Activated naive CD4-positive, alpha-beta T cell treated with anti-CD3 and anti-CD28 coated beads, Interleukin-2, amount 50 U/mL, for 72 hours (primary cell): ENCODE data around the gene SMARCB1. TPM values are rescaled to one million over a fixed set of nuclear protein-coding genes. Genes with fewer than 3 reads are reported as not detected.

ENCODE experiments used
- ATAC-seq, 2 donors: fragments of 150-1000 bp; cut with Tn5 transposase; 2 replicates each; pipeline ENCODE4 v1.10.0; 2021; ENCODE audit warnings: mild to moderate bottlenecking in 2 of 2, moderate library complexity in 2 of 2
- DNase-seq, 2 donors: peaks; one replicate each; pipeline ENCODE4 v3.0.0; 2021 to 2022; ENCODE audit warnings: low spot score in 2 of 2
- H3K27ac Mint-ChIP-seq, 2 donors: one replicate each; pipeline ENCODE4 v1.8.0; 2022; ENCODE audit warnings: mild to moderate bottlenecking in 2 of 2, mixed read lengths in 2 of 2
- H3K36me3 Mint-ChIP-seq, 2 donors: one replicate each; pipeline ENCODE4 v1.8.0; 2022; ENCODE audit warnings: mixed read lengths in 2 of 2
- H3K9me3 Mint-ChIP-seq, 2 donors: one replicate each; pipeline ENCODE4 v1.8.0; 2022; ENCODE audit warnings: mixed read lengths in 2 of 2
- total RNA-seq, 2 donors: library from RNA; stranded (reverse); gene quantifications; one replicate each; pipeline ENCODE4 v1.2.3, GENCODE V29; 2022

Gene SMARCB1
- total RNA-seq, 2 donors from 2014 or later, result 51.9 to 72.7 TPM

DNA sequence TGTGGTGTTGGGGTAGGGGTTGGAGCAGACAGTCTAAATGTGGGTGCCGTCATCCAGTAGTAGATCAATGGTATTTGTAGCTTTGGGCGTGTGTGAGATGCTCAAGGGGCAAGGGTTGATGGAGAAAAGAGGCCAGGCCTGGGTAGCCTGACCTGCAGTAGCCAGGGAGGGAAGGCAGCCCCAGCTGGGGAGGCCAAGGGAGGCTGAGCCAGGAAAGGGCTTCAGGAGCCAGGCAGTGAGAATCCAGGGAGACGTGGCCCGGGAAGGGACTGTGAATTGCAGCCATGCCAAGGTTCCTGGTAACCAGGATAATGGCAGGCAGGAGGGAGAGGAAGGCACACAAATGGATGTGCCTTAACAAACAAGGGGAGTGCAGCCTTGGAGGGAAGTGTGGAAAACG is 54.5 kb downstream of the SMARCB1 start:
- no peak for DNase-seq
- ATAC-seq, result no peak
- Mint-ChIP-seq H3K9me3 (no peaks in the 10 kb centered on the region), H3K36me3 (peaks cover 7% of the 10 kb centered on the region in 2 donors), H3K27ac (no peak overlapping the region)

DNA sequence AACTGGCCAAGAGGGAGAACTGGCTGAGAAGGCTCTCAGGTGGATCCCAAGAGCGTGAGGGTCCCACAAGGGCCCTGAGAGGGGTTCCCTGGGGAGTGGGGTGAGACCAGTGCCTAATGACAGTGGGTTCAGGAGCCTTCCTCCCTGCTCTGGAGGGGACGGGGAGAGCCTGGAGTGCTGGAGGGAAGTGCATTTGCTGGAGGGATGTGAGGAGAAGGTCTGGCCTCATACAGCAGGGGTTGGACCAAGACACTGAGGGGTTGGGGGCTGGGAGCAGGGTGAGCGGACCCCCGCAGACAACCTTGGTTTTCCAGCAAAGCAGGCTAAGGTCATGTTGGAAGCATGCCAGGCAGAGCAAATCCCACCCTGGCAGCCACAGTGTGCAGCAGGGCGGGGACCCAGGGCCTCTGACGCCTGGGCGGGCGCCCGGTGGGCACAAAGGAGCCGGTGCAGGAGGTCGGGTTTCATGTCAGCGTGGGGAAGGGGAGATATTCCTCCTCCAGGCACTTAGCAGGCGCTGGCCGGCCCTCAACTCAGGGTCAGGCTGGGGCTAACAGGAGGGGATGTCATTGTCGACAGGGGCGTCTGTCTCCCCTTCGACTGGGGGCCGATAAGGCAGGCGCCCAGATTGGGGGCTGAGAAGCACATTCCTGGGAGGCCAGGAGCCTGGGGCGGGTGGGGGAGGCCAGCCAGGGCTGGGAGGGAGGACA is 55.1 kb downstream of the SMARCB1 start:
- ATAC-seq, result no peak
- Mint-ChIP-seq H3K36me3 (peaks cover 7% of the 10 kb centered on the region in 2 donors), H3K27ac (no peak overlapping the region), H3K9me3 (no peaks in the 10 kb centered on the region)
- DNase-seq, result no peak

DNA sequence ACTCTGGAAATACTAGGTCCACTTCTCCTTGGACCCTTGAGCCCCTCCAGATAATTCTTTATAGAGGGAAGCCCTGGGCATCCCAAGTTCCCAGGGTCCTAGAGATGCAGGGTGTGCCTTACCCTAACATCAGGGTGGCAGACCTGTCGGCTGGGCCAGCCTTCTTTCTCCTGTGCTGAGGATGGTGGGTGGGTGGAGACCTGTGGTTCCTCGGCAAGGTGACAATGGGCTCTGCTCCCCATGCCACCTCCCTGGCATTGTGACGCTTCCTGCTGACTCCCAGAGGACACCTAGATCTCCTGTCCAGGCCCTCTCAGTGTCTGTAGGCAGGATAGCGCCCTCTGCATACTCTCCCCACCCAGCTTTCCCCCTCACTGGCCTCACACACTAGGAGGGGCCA is 55.8 kb downstream of the SMARCB1 start:
- DNase-seq (no peak), ATAC-seq (no peak)
- Mint-ChIP-seq H3K27ac (no peak overlapping the region), H3K36me3 (peaks cover 7% of the 10 kb centered on the region in 2 donors), H3K9me3 (no peaks in the 10 kb centered on the region)

DNA sequence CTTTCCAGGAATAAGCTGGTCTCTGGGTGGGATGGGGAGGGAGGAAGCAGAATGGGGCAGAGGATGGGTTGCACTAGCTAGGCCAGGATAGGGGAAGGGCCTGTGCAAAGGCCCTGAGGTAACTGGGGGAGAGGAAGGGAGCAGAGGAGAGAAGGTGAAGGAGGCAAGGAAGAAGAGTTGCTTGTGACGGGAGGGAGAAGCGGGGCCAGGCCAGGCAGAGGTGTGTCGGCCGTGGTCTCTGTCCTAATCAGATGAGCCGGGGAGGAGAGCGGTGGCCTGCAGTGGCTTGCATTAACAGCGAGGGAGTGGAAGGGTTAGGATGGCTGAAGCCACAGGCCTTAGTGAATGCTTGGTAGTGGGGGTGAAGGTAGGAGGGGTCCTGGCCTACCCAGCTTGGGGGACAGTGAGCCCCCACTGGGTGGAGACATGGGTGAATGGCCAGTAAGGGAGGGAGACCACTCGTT is 58.0 kb downstream of the SMARCB1 start:
- peak overlapping the region in 1 of 2 donors; percentile 39 for H3K27ac Mint-ChIP-seq
- ATAC-seq, result no peak
- H3K9me3 Mint-ChIP-seq, result no peaks in the 10 kb centered on the region
- H3K36me3 Mint-ChIP-seq, result no peaks in the 10 kb centered on the region
- DNase-seq, result no peak

DNA sequence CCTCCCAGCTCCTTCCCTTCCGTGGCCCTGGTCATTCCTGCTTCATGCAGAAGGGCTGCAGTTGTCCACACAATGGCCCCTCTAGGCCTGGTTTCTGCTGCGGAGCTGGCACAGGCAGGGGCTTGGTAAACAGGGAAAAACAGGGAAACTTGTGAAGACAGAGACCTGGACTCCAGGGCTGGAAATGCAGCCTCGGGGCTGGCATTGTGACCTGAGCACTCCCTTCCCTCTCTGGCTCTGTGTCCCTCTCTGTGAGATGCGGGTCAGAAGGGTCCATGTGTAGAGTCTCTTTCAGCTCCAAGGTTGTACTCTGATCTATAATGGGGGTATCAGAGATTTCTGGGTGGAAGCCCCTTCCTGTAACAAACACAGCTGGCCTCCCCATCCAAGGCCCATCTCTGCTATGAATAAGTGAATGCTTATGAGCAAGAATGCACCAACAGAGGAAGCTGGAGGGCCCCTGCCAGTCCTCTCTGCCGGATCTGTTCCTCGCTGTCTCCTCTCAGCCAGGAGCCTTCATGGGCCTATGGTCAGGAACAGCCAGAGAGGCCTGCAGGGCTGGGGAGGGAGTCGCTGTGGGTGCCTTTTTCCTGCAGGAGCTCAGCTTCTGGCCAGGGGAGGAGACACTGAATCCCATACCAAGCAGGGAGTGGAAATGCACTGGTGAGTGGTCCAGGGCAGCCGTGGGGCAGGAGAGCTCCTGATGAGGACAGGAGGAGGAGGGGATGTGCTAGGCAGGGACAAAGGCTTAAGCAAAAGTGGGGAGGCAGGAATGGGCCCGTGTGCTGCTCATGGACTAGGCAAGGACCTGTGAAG is 58.7 kb downstream of the SMARCB1 start:
- no peak for ATAC-seq
- H3K27ac Mint-ChIP-seq, result peak overlapping the region in 1 of 2 donors; percentile 39
- no peaks in the 10 kb centered on the region for H3K36me3 Mint-ChIP-seq
- H3K9me3 Mint-ChIP-seq, result no peaks in the 10 kb centered on the region
- DNase-seq, result no peak

DNA sequence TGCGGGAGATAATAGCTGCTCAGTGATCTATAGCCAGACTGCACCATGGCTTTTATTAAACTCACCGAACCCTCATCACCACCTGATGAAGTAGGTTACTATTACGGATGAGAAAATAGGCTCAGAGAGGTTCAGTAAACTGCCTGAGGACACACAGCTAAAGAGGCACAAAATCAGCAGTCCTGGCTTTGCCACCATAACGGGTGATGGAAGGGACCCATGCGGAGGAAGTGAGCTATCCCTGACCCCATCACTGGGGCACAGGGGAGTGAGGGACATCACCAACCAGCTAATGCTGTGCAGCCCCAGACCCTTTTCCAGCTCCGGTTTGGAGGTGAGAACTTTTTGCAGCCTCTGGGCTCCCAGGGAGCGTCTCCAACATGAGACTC is 59.3 kb downstream of the SMARCB1 start:
- ATAC-seq (no peak), DNase-seq (no peak)
- H3K27ac Mint-ChIP-seq, result no peak overlapping the region
- H3K9me3 Mint-ChIP-seq, result no peaks in the 10 kb centered on the region
- no peaks in the 10 kb centered on the region for H3K36me3 Mint-ChIP-seq

DNA sequence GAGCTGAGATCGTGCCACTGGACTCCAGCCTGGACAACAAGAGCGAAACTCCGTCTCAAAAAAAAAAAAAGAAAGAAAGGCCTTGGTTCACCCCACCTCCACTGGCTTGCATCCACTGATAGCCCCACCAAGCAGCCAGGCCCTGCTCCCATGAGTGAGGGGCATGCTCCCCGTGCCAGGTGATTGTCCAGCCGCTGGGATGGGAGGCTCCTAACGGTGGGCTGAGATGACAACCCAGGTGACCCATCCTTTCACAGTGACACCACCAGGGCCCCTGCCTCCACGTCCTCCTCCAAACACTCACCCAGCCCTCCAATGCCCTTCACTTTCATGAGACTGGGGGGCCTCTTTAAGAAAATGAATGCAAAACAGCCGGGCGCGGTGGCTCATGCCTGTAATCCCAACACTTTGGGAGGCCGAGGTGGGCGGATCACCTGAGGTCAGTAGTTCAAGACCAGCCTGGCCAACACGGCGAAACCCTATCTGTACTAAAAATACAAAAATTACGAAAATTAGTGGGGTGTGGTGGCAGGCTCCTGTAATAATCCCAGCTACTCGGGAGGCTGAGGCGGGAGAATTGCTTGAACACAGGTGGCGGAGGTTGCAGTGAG is 60.6 kb downstream of the SMARCB1 start:
- Mint-ChIP-seq H3K36me3 (no peaks in the 10 kb centered on the region), H3K27ac (no peak overlapping the region), H3K9me3 (no peaks in the 10 kb centered on the region)
- ATAC-seq, result no peak
- no peak for DNase-seq

DNA sequence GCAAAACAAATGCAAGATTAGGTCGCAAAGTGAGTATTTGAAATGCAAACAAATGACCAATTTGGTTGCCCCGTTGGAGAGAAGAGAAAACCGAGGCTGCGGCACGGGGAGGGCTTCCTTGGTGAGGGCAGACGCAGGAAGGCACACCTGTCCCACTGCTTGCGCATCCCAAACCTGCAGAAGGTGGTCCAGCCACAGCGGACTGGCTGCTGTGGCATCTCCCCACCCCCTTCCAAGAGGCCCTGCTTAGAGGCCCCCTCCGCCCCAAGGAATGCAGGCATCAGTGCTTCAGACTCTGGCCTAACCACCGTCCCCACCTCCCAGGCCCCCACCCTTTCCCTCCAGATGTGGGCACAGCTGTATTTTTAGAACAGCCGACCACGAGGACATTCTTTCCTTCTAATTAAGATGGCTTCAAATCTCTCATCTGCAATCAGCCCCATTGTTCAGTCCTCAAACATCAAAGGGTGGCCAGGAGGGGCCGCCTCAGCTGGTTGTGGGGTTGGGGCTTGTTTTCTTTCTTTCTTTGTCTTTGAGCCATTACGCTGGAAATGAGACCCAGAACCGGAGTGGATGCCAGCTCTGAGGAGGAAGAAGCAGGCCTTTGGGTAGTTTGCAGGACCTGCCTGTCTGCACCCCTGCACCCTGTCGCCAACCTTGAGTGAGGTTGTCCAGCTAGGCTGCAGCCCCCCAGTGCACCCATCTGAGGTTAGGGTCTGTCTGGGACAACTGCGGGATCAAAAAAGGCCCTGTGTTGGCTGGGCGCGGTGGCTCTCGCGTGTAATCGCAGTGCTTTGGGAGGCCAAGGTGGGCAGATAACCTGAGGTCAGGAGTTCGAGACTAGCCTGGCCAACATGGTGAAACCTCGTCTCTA is 61.5 kb downstream of the SMARCB1 start:
- H3K27ac Mint-ChIP-seq, result no peak overlapping the region
- DNase-seq, result no peak
- H3K36me3 Mint-ChIP-seq, result no peaks in the 10 kb centered on the region
- H3K9me3 Mint-ChIP-seq, result no peaks in the 10 kb centered on the region
- no peak for ATAC-seq

DNA sequence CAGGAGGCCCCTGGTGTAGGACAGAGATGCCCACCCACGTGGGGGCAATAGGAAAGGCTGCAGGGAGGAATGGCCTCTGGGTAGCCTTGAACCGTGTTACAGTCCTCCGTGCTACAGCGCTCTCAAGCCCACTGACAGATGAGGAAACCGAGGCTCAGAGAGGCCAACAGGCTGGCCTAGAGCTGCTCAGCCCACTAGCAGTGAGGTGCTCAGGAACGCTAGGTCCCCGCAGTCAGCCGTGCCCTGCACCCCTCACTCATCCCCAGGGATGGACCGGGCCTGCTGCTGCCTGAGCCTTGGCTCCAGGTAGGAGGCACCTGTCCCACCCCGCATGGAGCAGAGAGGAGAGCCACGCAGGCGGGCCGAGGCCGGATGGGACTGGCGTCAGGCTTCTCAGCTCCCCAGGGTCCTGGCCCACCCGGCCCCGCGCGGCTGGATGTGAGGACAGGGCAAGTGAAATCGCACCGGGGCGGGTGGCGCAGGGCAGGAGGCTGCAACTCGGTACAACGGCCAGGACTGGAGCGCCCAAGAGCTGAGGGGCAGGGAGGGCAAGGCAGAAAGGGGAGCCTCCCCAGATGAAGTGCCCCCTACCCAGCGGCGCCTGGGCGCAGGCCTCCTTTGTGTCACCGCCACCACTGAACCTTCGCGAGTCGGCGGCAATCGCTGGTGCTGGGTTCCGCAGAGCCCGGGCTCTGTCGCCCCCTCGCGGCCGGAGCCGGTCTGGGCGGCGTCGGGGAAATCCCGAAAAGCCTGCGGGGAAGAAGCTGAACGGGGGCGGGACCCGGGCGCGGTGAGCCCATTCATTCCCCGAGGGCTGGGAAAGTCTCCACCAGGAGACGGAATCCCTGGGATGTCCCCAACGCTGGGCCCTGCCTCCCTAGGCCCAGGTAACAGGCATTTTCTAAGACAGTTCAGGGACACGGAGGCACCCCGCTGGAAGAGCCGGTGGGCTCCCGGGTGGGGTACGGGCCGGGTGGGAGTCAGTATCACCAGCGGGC is 62.5 kb downstream of the SMARCB1 start:
- Mint-ChIP-seq H3K36me3 (no peaks in the 10 kb centered on the region), H3K9me3 (no peaks in the 10 kb centered on the region), H3K27ac (peak overlapping the region in 1 of 2 donors; percentile 69)
- peak; percentile 89 to 90 for ATAC-seq
- peak; percentile 86 to 97 for DNase-seq

DNA sequence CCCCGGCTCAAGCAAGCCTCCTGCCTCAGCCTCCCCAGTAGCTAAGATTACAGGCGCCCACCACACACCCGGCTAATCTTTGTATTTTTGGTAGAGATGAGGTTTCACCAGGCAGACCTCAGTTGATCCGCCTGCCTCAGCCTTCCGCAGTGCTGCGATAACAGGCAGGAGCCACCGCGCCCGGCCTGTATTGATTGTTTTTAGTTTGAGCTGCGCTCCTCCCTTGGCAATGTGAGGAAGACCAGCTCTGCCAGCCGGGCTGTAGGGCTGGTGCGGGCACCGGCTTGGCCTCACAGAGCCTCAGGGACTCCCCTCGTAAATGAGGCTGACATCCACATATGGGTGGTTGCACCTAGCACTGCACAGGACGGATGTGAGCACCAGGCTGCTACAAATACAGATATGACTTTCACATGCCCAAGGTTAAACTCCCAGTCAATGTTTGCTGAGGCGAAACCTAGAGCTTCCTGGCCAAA is 63.4 kb downstream of the SMARCB1 start:
- DNase-seq (no peak), ATAC-seq (no peak)
- Mint-ChIP-seq H3K9me3 (no peaks in the 10 kb centered on the region), H3K27ac (no peak overlapping the region), H3K36me3 (no peaks in the 10 kb centered on the region)

DNA sequence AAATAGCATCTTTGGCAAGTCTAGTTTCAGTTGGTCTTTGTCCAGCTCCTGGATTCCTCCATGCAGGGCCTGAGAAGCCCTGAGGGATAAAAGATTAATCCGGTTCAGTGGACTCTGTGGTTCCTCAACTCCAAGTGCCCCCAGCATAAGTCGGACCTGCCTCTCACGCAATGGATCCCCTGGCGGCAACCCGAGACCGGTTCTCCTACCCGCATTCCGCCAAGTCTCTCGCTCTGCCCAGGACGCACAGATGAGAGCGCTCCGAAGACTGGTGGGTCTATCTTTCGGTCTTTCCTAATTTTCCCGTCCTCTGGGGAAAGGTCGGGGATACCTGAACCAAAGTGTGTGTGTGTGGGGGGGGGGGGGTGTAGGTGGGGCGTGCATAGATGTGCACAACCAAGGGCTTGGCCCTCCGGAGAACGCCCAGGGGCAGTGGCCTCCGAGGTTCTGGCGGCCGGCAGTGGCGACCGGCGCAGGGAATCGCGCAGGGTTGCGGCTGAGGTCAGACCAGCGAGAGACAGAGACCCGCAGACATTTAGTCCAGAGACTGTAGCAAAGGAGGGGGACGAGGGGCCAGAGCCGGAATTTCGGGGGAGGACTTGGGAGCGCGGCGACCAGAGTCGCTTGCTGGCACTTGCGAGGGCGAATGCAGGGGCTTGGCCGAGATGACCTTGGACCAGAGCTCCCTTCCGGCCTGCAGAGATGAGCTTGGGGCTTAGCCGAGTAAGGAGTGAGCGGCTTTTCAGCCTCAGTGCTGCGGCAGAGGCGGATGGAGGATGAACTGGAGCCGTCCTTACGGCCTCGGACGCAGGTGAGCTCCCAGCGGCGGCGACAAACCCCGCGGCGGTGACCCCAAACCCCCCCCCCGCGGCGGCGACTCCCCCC is 70.2 kb downstream of the SMARCB1 start:
- peak overlapping the region; percentile 82 to 87 for H3K27ac Mint-ChIP-seq
- no peak for DNase-seq
- no peaks in the 10 kb centered on the region for H3K36me3 Mint-ChIP-seq
- ATAC-seq, result peak; percentile 50 to 54
- H3K9me3 Mint-ChIP-seq, result no peaks in the 10 kb centered on the region

DNA sequence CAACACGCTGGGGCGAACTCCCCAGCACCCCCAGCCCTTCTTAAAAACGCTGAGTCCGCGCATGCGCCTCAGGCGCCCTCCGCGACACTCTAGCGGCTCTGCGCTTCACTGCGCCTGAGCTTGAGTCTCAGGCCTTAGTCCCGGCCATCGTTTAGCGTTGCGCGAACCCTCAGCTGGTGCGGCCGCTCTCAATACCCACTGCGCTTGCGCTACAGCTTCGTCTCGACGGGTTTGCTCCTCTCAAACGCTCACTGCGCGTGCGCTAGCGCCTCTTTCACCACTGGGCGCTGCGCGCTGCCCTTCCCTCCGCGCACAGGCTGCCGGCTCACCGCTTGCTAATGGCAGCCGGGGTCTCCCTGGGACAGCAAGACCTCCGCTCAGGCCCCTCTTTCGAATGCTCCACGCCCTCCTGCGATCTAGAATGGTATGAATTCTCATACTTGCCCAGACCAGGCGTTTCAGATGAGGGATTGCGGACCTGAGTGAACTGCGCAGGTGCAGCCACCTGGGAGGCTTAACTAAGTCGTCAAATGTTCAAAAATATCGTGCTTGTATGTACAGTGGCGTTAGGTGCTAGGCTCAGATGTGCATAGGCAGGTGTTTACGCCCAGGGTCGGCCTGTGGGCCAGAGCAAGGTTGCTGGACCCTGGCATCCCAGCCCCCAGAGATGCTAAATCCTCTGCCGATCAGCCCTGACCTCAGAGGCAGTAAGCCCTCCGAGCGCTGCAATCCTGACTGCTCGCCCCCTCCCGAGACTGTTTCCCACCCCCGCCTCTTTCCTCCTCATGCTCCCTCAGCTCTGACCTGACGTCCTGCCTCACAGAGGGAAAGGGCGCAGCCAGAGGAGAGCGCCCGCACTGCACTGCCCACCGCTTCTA is 71.1 kb downstream of the SMARCB1 start, which contains the start of gene SLC2A11:
Gene SLC2A11, plus strand, starts transcription at position 270 of the 878 bp plus-strand sequence. Its CDS starts 125 bp downstream, at position 395.
- DNase-seq (peak; percentile 90 to 96), ATAC-seq (peak; percentile 95 to 97)
- H3K9me3 Mint-ChIP-seq, result no peaks in the 10 kb centered on the region
- peak within 1 kb of the TSS; percentile 82 to 87 for H3K27ac Mint-ChIP-seq
- no peaks in the 10 kb centered on the region for H3K36me3 Mint-ChIP-seq

DNA sequence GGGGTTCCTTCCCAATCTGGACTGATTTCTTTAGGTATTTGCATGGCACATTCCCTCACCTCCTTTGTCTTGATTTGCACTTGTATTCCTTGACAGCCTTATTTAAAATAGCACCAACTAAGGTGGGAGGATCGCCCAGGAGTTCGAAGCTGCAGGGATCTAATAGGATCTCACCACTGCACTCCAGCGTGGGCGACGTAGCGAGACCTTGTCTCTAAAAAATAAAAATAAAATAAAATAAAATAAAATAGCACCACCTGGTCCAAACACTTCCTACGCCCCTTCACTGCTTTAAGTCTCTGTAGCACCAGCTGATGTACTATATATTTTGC is 71.7 kb downstream of the SMARCB1 start:
- DNase-seq (no peak), ATAC-seq (no peak)
- Mint-ChIP-seq H3K9me3 (no peaks in the 10 kb centered on the region), H3K27ac (peak overlapping the region; percentile 78 to 87), H3K36me3 (no peaks in the 10 kb centered on the region)

DNA sequence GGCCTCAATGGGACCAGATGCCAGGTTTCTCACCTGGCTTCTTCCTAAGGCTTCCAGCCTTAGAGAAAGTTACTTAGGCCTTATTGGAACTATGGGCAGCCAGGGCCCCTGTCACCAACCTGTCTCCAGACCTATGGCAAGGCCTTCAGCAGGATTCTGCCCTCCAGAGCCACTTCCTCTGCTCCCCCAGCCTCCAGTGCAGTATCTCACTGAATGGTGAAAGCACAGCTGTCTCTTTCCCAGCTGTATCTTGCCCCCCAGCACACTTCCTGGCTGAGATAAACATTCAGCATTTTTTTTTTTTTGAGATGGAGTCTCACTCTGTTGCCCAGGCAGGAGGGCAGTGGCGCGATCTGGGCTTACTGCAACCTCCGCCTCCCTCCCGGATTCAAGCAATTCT is 72.4 kb downstream of the SMARCB1 start:
- Mint-ChIP-seq H3K36me3 (no peaks in the 10 kb centered on the region), H3K27ac (peak overlapping the region in 1 of 2 donors; percentile 87), H3K9me3 (no peaks in the 10 kb centered on the region)
- ATAC-seq, result no peak
- DNase-seq, result no peak
